K562 (cell line): ENCODE data around the gene BCAS3. TPM values are rescaled to one million over a fixed set of nuclear protein-coding genes. Genes with fewer than 3 reads are reported as not detected.

Experiments
- ATAC-seq: fragments of 200-7000 bp; cut with Tn5 transposase; 3 replicates; pipeline ENCODE4 v1.9.1; 2020; ENCODE audit warnings: moderate library complexity
- BruUV-seq: library from RNA; stranded (reverse); fragments of 400-500 nt; replicated peaks from 2 replicates; lab custom pipeline; 2021; lab: Mats Ljungman, UMichigan
- CTCF ChIA-PET: fragments of 300-600 bp; formaldehyde crosslinking; extraction: SDS; loops from one replicate; lab custom pipeline; 2021; ENCODE audit warnings: low intra/inter-chr PET ratio; lab: Yijun Ruan, JAX
- POLR2A ChIA-PET: fragments of 300-600, 350-650 bp; sonication (Branson Sonifier 250); formaldehyde crosslinking; extraction: SDS; loops from one replicate; lab custom pipeline; 2021; ENCODE audit warnings: antibody characterized with exemption, inconsistent platforms; lab: Yijun Ruan, JAX
- DNase-seq, 4 experiments: peaks; one replicate each; pipeline versions ENCODE4 v3.0.0 to v3.0.0-alpha.2; 2011 to 2018; ENCODE audit warnings: low spot score in 3 of 4, mixed read lengths in 3 of 4; ENCODE audit errors: extremely low read depth in 1 of 4
- FAIRE-seq: peaks from 2 replicates; lab custom pipeline; 2011; peaks lifted over from hg19 to GRCh38; lab: Jason Lieb, UNC
- H2AFZ ChIP-seq: 2 replicates; pipeline ENCODE4 v1.6.0; 2011; ENCODE audit warnings: low read depth, low read length, control low read depth, inconsistent platforms
- H3K27ac ChIP-seq: fragments of 200-600 bp; 3 replicates; pipeline ENCODE4 v1.8.0; 2011; ENCODE audit warnings: low read depth, mild to moderate bottlenecking, control low read depth, inconsistent platforms, low read length, moderate library complexity, mixed read lengths; ENCODE audit errors: extremely low read depth
- H3K27me3 ChIP-seq, 2 experiments: fragments of 300-600 bp in 1 of 2; 2 replicates in 1 of 2; 3 replicates in 1 of 2; pipeline versions ENCODE4 v1.6.0 to v1.8.0; 2011; ENCODE audit warnings: inconsistent platforms in 2 of 2, low read length in 2 of 2, mild to moderate bottlenecking in 1 of 2, mixed read lengths in 1 of 2, moderate library complexity in 1 of 2; ENCODE audit not compliant: control insufficient read depth in 2 of 2, insufficient read depth in 2 of 2
- H3K36me3 ChIP-seq: fragments of 300-600 bp; 3 replicates; pipeline ENCODE4 v1.8.0; 2011; ENCODE audit warnings: mild to moderate bottlenecking, low read length, inconsistent platforms; ENCODE audit not compliant: control insufficient read depth, insufficient read depth
- H3K4me1 ChIP-seq, 2 experiments: fragments of 200-600 bp in 1 of 2; replicated peaks in 1 of 2; 2 replicates in 1 of 2; 3 replicates in 1 of 2; pipeline versions ENCODE4 v1.5.1 to v1.8.0; 2011; ENCODE audit warnings: inconsistent platforms in 2 of 2, low read length in 2 of 2, mild to moderate bottlenecking in 1 of 2, mixed read lengths in 1 of 2, moderate library complexity in 1 of 2; ENCODE audit not compliant: control insufficient read depth in 2 of 2, insufficient read depth in 2 of 2
- H3K4me2 ChIP-seq: 2 replicates; pipeline ENCODE4 v1.6.1; 2011; ENCODE audit warnings: low read length, control low read depth, inconsistent platforms, mixed read lengths; ENCODE audit not compliant: insufficient read depth
- H3K4me3 ChIP-seq: fragments of 200-600 bp; sonication (generic), shearing (Covaris generic); 2 replicates; pipeline ENCODE4 v1.5.1; 2016; ENCODE audit warnings: control low read depth, inconsistent platforms
- H3K79me2 ChIP-seq: fragments of 200-600 bp; 3 replicates; pipeline ENCODE4 v1.8.0; 2011; ENCODE audit warnings: low read length, inconsistent platforms; ENCODE audit not compliant: control insufficient read depth, insufficient read depth
- H3K9ac ChIP-seq, 2 experiments: 2 replicates each; pipeline versions ENCODE4 v1.6.0 to v1.6.1; 2011; ENCODE audit warnings: low read depth in 2 of 2, low read length in 2 of 2, control low read depth in 1 of 2, inconsistent platforms in 1 of 2, mild to moderate bottlenecking in 1 of 2, mixed read lengths in 1 of 2; ENCODE audit not compliant: insufficient read depth in 1 of 2
- H3K9me1 ChIP-seq: one replicate; pipeline ENCODE4 v1.6.0; 2011; ENCODE audit warnings: inconsistent platforms, mild to moderate bottlenecking, low read length, moderate library complexity; ENCODE audit not compliant: control insufficient read depth, insufficient read depth
- H3K9me3 ChIP-seq: replicated peaks from 2 replicates; pipeline ENCODE4 v1.5.1; 2011; ENCODE audit warnings: low read depth, low read length, inconsistent platforms; ENCODE audit not compliant: control insufficient read depth, insufficient read depth
- H4K20me1 ChIP-seq: replicated peaks from 2 replicates; pipeline ENCODE4 v1.6.1; 2011; ENCODE audit warnings: low read length, inconsistent platforms, mixed read lengths; ENCODE audit not compliant: control insufficient read depth, insufficient read depth
- DMBX1 ChIP-seq: fragments of 250-450 bp; sonication (Bioruptor Pico); IDR thresholded peaks from 2 replicates; pipeline ENCODE4 v1.8.0; 2022; ENCODE audit warnings: inconsistent platforms, mild to moderate bottlenecking, moderate library complexity, borderline replicate concordance
- MAZ ChIP-seq, 2 experiments: fragments of 450-650 bp in 1 of 2; sonication (generic) in 1 of 2; formaldehyde crosslinking; IDR thresholded peaks in 1 of 2; conservative IDR thresholded peaks in 1 of 2; 2 replicates each; pipeline versions ENCODE4 v1.4.0 to v1.5.0; 2020; ENCODE audit warnings: mild to moderate bottlenecking in 1 of 2, missing genetic modification reagents in 1 of 2
- TAL1 ChIP-seq: fragments of 450-650 bp; IDR thresholded peaks from 2 replicates; pipeline ENCODE4 v1.6.1; 2016; ENCODE audit warnings: mild to moderate bottlenecking
- WGBS: fragments of 100-300 bp; shearing (Covaris generic); methylation state at CpG from one replicate; pipeline ENCODE4 v1.1.6; 2016; ENCODE audit warnings: low coverage, mixed read lengths; ENCODE audit not compliant: insufficient coverage; ENCODE audit errors: missing lambda C conversion rate; 5-methylcytosine and 5-hydroxymethylcytosine counted together
- in situ Hi-C: fragments of 300-500 bp; cut with MboI; formaldehyde crosslinking; loops from 4 replicates; pipeline ENCODE4 v1.15.0; 2018; ENCODE audit warnings: inconsistent platforms, mixed read lengths
- intact Hi-C: fragments of 100-400 bp; cut with micrococcal nuclease; formaldehyde crosslinking; loops from 2 replicates; pipeline ENCODE4 v1.14.2; 2022
- polyA plus RNA-seq, 8 experiments: library from polyadenylated mRNA; depleted of rRNA in 4 of 8; stranded (reverse) in 5 of 8; unstranded in 3 of 8; fragments of >200 nt; fragmentation: Nextera tagmentation in 2 of 8; fragmentation: Illumina TruSeq in 1 of 8; extraction: Ambion mirVana in 2 of 8; extraction: Trizol in 1 of 8; gene quantifications; 2 replicates each; pipeline versions ENCODE4 v1.2.1 to v1.2.3, GENCODE V29; 2011 to 2014; ENCODE audit warnings: inconsistent platforms in 1 of 8, missing spikeins in 1 of 8
- total RNA-seq, 7 experiments: library from RNA; depleted of rRNA in 6 of 7; stranded (reverse); fragments of >200 nt in 6 of 7; fragmentation: Illumina TruSeq in 2 of 7; extraction: Trizol in 2 of 7; gene quantifications; 2 replicates each; pipeline versions ENCODE4 v1.2.1 to v1.2.3, GENCODE V29; 2011 to 2021; ENCODE audit warnings: low replicate concordance in 1 of 7
- TF ChIP-seq, protein P1 (sequence below): fragments of 200-800 bp; sonication (Bioruptor generic); IDR thresholded peaks from 2 replicates; pipeline ENCODE4 v1.6.1; 2016; ENCODE audit warnings: missing genetic modification characterization, missing compliant biosample characterization
- TF ChIP-seq, protein P2 (sequence below): fragments of 450-650 bp; formaldehyde crosslinking; IDR thresholded peaks from 2 replicates; pipeline ENCODE4 v1.4.0; 2020; ENCODE audit warnings: mild to moderate bottlenecking, mixed read lengths

Gene BCAS3
- total and polyA plus RNA-seq, 9 of the 15 experiments (the other 6 are each of a cell fraction or from before 2014, with no cell fraction given): 1.9 to 5.5 (median 3.5) TPM

DNA sequence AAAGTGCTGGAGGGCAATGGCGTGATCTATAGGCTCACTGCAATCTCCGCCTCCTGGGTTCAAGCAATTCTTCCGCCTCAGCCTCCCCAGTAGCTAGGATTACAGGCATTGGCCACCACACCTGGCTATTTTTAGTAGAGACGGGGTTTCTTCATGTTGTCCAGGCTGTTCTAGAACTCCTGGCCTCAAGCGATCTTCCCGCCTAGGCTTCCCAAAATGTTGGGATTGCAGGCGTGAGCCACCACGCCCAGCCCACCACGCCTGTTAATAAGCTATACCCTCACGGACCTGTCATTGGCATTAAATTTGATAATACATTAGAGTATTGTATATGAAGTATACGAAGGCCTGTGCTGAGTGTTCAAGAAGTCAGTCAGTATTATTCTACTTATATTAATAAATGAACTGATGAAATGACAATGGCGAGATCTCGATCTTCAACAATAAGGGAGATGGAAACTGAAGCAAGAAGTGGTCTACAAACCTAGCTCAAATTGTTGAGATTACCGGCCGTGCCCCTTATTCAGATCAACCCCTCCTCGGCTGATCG lies 818 bp upstream of the BCAS3 start:
- ATAC-seq (no peak), FAIRE-seq (no peak), DNase-seq (no peak)
- CTCF ChIA-PET: interaction anchor here (0.5 to 0.6 kb wide), 2 partner anchors 75 to 294 kb away, joined by 3 read pairs; no protein-coding TSS in a partner anchor
- POLR2A ChIA-PET: interaction anchor here (0.8 to 1.2 kb wide), 7 partner anchors 9 to 290 kb away, joined by 3 to 6 read pairs (median 4); partner anchors contain the start of gene PPM1D
- Histone ChIP-seq H3K4me2 (peak overlapping the region; percentile 85), H3K27me3 (no peaks in the 10 kb centered on the region), H3K9me1 (no peaks in the 10 kb centered on the region), H4K20me1 (no peaks in the 10 kb centered on the region), H3K4me1 (peaks cover 5 to 8% of the 10 kb centered on the region in 2 experiments; a peak in 2 of 5 replicates), H3K9ac (peak overlapping the region; percentile 58 to 96), H3K36me3 (no peaks in the 10 kb centered on the region), H2AFZ (peak overlapping the region; percentile 99), H3K79me2 (no peaks in the 10 kb centered on the region), H3K27ac (peak overlapping the region; percentile 55), H3K9me3 (no peaks in the 10 kb centered on the region), H3K4me3 (peak overlapping the region; percentile 64)
- WGBS: 17% methylated on average over 17 of the region's 17 CpGs
- in situ Hi-C loops: no loop called here
- intact Hi-C loops: no loop called here
- TSS peak; percentile 92 for BruUV-seq
- TF ChIP-seq, protein P1, sequence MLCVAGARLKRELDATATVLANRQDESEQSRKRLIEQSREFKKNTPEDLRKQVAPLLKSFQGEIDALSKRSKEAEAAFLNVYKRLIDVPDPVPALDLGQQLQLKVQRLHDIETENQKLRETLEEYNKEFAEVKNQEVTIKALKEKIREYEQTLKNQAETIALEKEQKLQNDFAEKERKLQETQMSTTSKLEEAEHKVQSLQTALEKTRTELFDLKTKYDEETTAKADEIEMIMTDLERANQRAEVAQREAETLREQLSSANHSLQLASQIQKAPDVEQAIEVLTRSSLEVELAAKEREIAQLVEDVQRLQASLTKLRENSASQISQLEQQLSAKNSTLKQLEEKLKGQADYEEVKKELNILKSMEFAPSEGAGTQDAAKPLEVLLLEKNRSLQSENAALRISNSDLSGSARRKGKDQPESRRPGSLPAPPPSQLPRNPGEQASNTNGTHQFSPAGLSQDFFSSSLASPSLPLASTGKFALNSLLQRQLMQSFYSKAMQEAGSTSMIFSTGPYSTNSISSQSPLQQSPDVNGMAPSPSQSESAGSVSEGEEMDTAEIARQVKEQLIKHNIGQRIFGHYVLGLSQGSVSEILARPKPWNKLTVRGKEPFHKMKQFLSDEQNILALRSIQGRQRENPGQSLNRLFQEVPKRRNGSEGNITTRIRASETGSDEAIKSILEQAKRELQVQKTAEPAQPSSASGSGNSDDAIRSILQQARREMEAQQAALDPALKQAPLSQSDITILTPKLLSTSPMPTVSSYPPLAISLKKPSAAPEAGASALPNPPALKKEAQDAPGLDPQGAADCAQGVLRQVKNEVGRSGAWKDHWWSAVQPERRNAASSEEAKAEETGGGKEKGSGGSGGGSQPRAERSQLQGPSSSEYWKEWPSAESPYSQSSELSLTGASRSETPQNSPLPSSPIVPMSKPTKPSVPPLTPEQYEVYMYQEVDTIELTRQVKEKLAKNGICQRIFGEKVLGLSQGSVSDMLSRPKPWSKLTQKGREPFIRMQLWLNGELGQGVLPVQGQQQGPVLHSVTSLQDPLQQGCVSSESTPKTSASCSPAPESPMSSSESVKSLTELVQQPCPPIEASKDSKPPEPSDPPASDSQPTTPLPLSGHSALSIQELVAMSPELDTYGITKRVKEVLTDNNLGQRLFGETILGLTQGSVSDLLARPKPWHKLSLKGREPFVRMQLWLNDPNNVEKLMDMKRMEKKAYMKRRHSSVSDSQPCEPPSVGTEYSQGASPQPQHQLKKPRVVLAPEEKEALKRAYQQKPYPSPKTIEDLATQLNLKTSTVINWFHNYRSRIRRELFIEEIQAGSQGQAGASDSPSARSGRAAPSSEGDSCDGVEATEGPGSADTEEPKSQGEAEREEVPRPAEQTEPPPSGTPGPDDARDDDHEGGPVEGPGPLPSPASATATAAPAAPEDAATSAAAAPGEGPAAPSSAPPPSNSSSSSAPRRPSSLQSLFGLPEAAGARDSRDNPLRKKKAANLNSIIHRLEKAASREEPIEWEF (CRISPR knock-in tag): no peak
- TF ChIP-seq, protein P2, sequence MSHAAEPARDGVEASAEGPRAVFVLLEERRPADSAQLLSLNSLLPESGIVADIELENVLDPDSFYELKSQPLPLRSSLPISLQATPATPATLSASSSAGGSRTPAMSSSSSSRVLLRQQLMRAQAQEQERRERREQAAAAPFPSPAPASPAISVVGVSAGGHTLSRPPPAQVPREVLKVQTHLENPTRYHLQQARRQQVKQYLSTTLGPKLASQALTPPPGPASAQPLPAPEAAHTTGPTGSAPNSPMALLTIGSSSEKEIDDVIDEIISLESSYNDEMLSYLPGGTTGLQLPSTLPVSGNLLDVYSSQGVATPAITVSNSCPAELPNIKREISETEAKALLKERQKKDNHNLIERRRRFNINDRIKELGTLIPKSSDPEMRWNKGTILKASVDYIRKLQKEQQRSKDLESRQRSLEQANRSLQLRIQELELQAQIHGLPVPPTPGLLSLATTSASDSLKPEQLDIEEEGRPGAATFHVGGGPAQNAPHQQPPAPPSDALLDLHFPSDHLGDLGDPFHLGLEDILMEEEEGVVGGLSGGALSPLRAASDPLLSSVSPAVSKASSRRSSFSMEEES: no peak
- TF ChIP-seq MAZ (CRISPR knock-in tag; conservative IDR thresholded peaks at IDR 0.05 in 1 of 2, IDR thresholded peaks at IDR 0.05 in 1 of 2): peak in 1 of 2 experiments; percentile 14; a peak in 1 of 4 replicates
- TF ChIP-seq TAL1: no peak
- TF ChIP-seq DMBX1 (CRISPR knock-in tag): no peak
